Natural killer cell treated with Interleukin-12 subunit alpha and Interleukin-12 subunit beta and Interleukin-15 and Interleukin-18, amount 100 ng/mL, for 72 hours (primary cell): Measurements from ENCODE around the gene CNGA1. TPM values are rescaled to one million over a fixed set of nuclear protein-coding genes. Genes with fewer than 3 reads are reported as not detected.
A peak's percentile ranks its signal among the peaks of the same experiment; 100 is the strongest.

Experiments
- ATAC-seq, 2 donors: fragments of 150-1000 bp; cut with Tn5 transposase in 1 of 2; sonication (Bioruptor Pico), chemical (Tn5 transposase) in 1 of 2; 2 replicates each; pipeline ENCODE4 v1.10.0; 2021
- DNase-seq: peaks from one replicate; pipeline ENCODE4 v3.0.0; 2022; ENCODE audit warnings: low spot score
- H3K27ac Mint-ChIP-seq, 2 donors: 1 replicate in 1 of 2; 2 replicates in 1 of 2; pipeline ENCODE4 v1.8.0; 2022; ENCODE audit warnings: mixed read lengths in 2 of 2, mild to moderate bottlenecking in 1 of 2, moderate library complexity in 1 of 2
- H3K27me3 Mint-ChIP-seq, 2 donors: 1 replicate in 1 of 2; 2 replicates in 1 of 2; pipeline ENCODE4 v1.8.0; 2022; ENCODE audit warnings: mixed read lengths in 2 of 2
- H3K36me3 Mint-ChIP-seq: one replicate; pipeline ENCODE4 v1.8.0; 2022; ENCODE audit warnings: mixed read lengths
- H3K4me1 Mint-ChIP-seq, 2 donors: 1 replicate in 1 of 2; 2 replicates in 1 of 2; pipeline ENCODE4 v1.8.0; 2022; ENCODE audit warnings: low read depth in 2 of 2, mixed read lengths in 2 of 2, mild to moderate bottlenecking in 1 of 2
- H3K4me3 Mint-ChIP-seq: one replicate; pipeline ENCODE4 v1.8.0; 2022; ENCODE audit warnings: mixed read lengths
- H3K9me3 Mint-ChIP-seq: 2 replicates; pipeline ENCODE4 v1.8.0; 2022; ENCODE audit warnings: mixed read lengths
- total RNA-seq, 2 donors: library from RNA; stranded (reverse); gene quantifications; one replicate each; pipeline ENCODE4 v1.2.3, GENCODE V29; 2022

The CNGA1 gene
- total RNA-seq, 2 donors from 2014 or later: not detected

DNA sequence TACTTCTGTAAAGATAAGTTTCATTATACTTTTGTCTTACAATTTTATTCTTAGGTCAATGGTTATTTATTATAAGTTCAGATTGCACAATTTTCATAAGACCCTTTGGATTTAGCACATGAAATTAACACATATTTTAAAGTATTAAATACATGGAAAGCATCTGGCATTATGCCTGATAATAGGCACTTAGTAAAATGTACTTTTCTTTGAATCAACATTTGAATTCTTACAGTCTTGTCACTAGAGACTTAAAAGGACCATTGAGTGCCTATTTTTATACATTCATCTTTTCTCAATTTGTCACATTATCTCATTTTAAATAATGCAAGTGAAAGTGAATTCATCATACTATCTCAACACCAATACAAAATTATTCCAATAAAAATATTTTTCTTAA is 23.1 kb upstream of the CNGA1 start:
- Mint-ChIP-seq H3K9me3 (no peaks in the 10 kb centered on the region), H3K36me3 (no peaks in the 10 kb centered on the region), H3K27ac (no peak overlapping the region), H3K27me3 (peaks cover 38 to 41% of the 10 kb centered on the region in 2 donors), H3K4me1 (peaks cover 9% of the 10 kb centered on the region in 2 donors), H3K4me3 (no peak overlapping the region)
- DNase-seq (no peak), ATAC-seq (no peak)

DNA sequence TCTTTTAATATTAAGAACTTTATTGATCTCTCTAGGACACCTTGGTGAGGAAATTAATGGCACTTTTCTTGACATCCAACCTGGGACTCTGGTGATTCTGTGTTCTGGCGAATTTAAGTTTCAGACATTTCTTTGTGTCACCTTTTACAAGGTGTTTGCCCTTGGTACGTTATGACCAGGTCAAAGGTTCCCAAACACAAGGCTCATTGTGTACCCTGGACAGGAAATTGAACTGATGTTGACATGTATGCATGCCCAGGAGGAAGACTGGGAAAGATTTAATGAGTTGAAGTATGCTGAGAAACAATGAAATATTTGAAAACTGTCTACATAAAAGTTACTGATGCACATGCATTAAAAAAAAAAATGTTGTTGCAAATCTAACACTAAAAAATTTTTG is 22.2 kb upstream of the CNGA1 start:
- Mint-ChIP-seq H3K27me3 (peaks cover 38 to 40% of the 10 kb centered on the region in 2 donors), H3K4me1 (peaks cover 9 to 14% of the 10 kb centered on the region in 2 donors), H3K9me3 (no peaks in the 10 kb centered on the region), H3K27ac (no peak overlapping the region), H3K4me3 (no peak overlapping the region), H3K36me3 (no peaks in the 10 kb centered on the region)
- ATAC-seq (no peak), DNase-seq (no peak)

DNA sequence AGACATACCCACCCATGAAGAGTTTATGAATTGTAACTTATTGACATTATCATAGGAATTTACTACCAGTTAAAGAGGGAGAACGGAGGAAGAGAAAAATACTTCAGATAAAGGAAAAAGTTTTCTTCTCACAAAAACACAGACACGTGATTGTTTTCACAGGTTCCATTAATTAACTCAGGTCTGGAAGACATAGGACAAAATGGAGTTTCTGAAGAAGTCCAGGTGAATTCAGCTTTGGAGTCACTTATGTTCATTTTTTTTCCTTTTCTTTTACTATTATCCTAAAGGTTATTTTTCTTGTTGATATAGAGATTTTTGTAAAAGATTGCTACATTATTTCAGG is 20.6 kb upstream of the CNGA1 start:
- no peaks in the 10 kb centered on the region for H3K9me3 Mint-ChIP-seq
- peaks cover 4 to 6% of the 10 kb centered on the region in 2 donors for H3K4me1 Mint-ChIP-seq
- no peaks in the 10 kb centered on the region for H3K36me3 Mint-ChIP-seq
- ATAC-seq (no peak), DNase-seq (no peak)
- H3K27me3 Mint-ChIP-seq: peaks cover 26 to 27% of the 10 kb centered on the region in 2 donors
- H3K27ac Mint-ChIP-seq: no peak overlapping the region
- no peak overlapping the region for H3K4me3 Mint-ChIP-seq

DNA sequence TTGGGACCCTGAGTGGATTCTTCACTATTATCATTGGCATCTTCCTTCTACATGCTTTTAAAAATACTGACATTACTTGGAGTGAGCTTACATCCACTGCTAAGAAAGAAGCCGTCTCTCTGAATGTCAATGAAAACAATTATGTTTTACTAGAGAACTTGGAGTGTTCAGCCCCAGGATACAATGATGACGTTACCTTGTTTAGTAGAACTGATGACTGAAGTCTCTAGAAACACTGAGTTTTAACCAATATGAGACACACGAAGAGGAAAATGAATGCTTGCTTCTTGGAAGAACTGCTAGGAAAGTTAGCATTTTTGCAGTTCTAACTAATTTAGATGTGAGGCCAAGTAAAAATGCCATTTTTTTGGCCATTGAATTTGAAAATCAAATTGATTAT is 19.5 kb upstream of the CNGA1 start:
- H3K4me1 Mint-ChIP-seq: peaks cover 4 to 6% of the 10 kb centered on the region in 2 donors
- no peaks in the 10 kb centered on the region for H3K36me3 Mint-ChIP-seq
- no peak for DNase-seq
- H3K27me3 Mint-ChIP-seq: peaks cover 19 to 21% of the 10 kb centered on the region in 2 donors
- ATAC-seq: no peak
- H3K4me3 Mint-ChIP-seq: no peak overlapping the region
- no peak overlapping the region for H3K27ac Mint-ChIP-seq
- H3K9me3 Mint-ChIP-seq: no peaks in the 10 kb centered on the region

DNA sequence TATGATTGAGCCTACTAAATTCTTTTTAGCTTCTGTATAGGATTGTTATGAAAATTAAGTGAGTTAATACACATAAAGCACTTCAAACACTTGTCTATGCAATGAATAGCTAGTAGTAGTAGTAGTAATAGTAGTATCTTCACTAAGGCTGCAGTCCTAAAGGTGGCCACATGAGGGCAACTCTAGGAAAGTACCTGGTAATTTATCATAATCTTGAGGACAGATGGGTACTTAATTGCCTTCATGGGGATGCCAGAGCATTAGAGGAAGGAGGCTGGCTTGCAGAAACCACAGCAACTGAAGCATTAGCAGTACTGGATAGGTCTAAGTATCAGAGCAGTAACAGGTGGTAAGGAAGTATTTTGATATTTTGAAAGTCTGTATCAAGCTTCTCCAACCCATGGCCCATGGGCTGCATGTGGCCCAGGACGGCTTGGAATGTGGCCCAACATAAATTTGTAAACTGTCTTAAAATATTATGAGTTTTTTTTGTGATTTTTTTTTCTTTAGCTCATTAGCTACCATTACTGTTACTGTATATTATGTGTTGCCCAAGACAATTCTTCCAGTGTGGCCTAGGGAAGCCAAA is 17.4 kb upstream of the CNGA1 start:
- DNase-seq: peak; percentile 71
- Mint-ChIP-seq H3K4me1 (peaks cover 4 to 6% of the 10 kb centered on the region in 2 donors), H3K27ac (no peak overlapping the region), H3K4me3 (no peak overlapping the region), H3K27me3 (peaks cover 14 to 20% of the 10 kb centered on the region in 2 donors), H3K9me3 (no peaks in the 10 kb centered on the region), H3K36me3 (no peaks in the 10 kb centered on the region)
- peak; percentile 73 to 75 for ATAC-seq

DNA sequence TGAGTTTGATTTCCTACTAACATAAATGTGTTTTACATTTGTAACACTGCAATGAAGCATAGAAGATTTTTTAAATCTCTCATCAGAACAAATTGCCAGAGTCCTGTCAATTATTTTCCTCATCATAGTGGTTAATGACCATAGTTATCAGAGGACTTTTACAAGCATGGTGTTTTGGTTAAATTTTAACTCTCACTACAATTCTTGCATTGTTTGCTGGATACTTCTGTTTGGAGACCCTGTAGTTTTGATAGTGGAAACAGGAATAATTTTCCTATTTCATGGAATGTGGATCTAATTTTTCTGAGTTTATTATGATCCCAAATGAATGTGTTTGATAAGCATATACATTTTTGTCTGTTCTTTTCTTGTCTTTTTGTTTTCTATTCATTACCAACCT is 16.9 kb upstream of the CNGA1 start:
- H3K36me3 Mint-ChIP-seq: no peaks in the 10 kb centered on the region
- H3K27me3 Mint-ChIP-seq: peaks cover 14 to 19% of the 10 kb centered on the region in 2 donors
- H3K4me3 Mint-ChIP-seq: no peak overlapping the region
- ATAC-seq (no peak), DNase-seq (no peak)
- H3K4me1 Mint-ChIP-seq: peaks cover 6 to 8% of the 10 kb centered on the region in 2 donors
- no peak overlapping the region for H3K27ac Mint-ChIP-seq
- no peaks in the 10 kb centered on the region for H3K9me3 Mint-ChIP-seq

DNA sequence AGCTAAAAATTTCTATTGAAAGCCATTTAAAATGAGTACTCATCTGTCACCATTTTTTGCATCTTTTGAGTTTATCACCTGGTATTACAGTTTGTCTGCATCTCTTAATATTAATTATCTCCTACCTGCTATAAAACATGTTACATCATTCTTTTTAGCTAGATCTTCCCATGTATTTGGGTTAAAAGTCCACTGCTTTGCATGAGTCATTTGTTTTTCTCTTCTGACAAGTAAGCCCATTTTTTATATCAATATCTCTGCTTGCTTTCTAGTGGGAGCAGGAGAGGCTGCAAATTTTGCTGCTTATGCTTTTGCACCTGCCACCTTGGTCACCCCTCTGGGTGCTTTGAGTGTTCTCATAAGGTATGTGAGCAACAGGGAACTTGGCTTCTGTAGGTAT is 16.2 kb upstream of the CNGA1 start:
- ATAC-seq (no peak), DNase-seq (no peak)
- peaks cover 21 to 24% of the 10 kb centered on the region in 2 donors for H3K27me3 Mint-ChIP-seq
- H3K9me3 Mint-ChIP-seq: no peaks in the 10 kb centered on the region
- peaks cover 6 to 10% of the 10 kb centered on the region in 2 donors for H3K4me1 Mint-ChIP-seq
- no peak overlapping the region for H3K4me3 Mint-ChIP-seq
- no peaks in the 10 kb centered on the region for H3K36me3 Mint-ChIP-seq
- H3K27ac Mint-ChIP-seq: no peak overlapping the region

DNA sequence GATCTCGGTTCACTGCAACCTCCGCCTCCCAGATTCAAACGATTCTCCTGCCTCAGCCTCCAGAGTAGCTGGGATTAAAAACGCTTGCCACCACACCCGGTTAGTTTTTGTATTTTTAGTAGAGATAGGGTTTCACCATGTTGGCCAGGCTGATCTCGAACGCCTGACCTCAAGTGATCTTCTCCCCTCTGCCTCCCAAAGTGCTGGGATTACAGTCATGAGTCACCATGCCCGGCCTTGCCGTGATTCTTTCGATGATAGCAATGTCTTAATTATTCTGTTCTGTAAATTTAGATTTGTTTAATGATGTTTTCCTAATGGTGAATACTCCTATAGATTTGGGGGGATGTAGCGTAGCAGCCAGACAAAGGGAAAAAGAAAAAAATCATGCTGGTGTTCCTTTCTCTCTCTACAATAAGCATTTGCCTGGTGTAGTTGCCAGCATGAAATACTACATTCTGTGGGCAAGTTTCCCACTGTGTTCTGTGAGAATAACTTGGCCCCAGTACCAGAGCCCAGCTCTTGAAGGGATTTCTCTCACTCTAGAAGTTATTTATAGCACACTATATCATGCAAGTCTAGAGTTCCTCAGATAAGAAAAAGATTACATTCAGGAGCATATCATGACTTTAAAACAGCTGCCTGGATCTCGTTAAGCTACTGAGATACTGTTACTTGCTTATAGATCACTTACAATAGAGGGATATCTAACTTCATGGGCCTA is 15.5 kb upstream of the CNGA1 start:
- Mint-ChIP-seq H3K4me1 (peaks cover 6 to 10% of the 10 kb centered on the region in 2 donors), H3K9me3 (no peaks in the 10 kb centered on the region), H3K27ac (no peak overlapping the region), H3K36me3 (no peaks in the 10 kb centered on the region), H3K4me3 (no peak overlapping the region), H3K27me3 (peaks cover 18 to 23% of the 10 kb centered on the region in 2 donors)
- no peak for ATAC-seq
- no peak for DNase-seq

DNA sequence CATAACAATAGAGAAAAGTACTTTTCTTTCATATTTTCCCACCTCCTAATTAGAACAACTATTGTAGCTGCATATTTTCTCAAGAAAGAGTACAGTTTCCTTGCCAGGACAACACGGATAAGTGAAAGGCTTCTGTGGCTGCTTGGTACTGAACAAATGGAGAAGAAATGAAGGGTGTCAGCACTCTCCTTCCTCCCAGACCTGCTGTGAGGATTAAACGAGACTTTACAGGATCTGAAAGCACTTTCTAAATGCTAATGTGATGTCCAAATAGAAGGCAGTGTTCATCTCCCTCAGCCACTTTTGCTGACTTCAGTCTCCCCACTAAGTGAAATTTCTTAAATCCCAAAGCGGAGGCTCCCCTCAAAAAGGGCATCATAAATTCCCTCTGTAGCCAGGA is 14.0 kb upstream of the CNGA1 start:
- Mint-ChIP-seq H3K9me3 (no peaks in the 10 kb centered on the region), H3K4me1 (peaks cover 6 to 10% of the 10 kb centered on the region in 2 donors), H3K27me3 (peaks cover 16 to 20% of the 10 kb centered on the region in 2 donors), H3K36me3 (no peaks in the 10 kb centered on the region), H3K27ac (no peak overlapping the region), H3K4me3 (no peak overlapping the region)
- ATAC-seq (no peak), DNase-seq (no peak)

DNA sequence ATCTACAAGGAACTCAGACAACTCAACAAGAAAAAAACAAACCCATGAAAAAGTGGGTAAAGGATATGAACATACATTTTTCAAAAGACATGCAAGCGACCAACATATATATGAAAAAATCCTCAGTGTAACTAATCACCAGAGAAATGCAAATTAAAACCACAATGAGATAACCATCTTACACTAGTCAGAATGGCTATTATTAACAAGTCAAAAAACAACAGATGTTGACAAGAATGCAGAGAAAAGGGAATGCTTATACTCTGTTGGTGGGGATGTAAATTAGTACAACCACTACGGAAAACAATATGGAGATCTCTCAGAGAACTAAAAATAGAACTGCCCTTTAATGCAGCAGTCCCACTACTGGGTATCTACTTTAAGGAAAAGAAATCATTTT is 12.2 kb upstream of the CNGA1 start:
- Mint-ChIP-seq H3K4me3 (no peak overlapping the region), H3K27ac (no peak overlapping the region), H3K27me3 (peaks cover 21 to 27% of the 10 kb centered on the region in 2 donors), H3K4me1 (peaks cover 2 to 7% of the 10 kb centered on the region in 2 donors), H3K36me3 (no peaks in the 10 kb centered on the region), H3K9me3 (no peaks in the 10 kb centered on the region)
- DNase-seq (no peak), ATAC-seq (no peak)

DNA sequence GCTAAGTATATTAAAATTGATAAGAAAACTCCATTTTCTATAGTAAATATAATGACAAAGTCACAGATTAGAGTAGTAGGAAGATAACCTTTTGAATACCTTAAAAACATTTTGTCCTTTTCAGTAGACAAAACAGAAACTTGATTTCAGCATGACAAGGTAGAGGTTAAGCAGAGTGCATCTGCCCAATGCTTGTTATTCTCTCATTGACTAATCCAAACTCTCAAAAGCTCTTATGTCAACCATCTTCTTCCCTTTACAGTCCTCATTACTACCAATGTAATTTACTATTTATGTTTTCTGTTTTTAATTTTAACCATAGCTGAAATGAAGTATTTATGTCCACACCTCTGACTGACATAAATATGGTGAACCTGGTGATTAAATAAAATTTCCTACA is 11.2 kb upstream of the CNGA1 start:
- no peak for ATAC-seq
- Mint-ChIP-seq H3K9me3 (no peaks in the 10 kb centered on the region), H3K4me1 (peaks cover 0 to 6% of the 10 kb centered on the region in 2 donors), H3K36me3 (no peaks in the 10 kb centered on the region), H3K4me3 (no peak overlapping the region), H3K27ac (no peak overlapping the region), H3K27me3 (peaks cover 21 to 24% of the 10 kb centered on the region in 2 donors)
- no peak for DNase-seq

DNA sequence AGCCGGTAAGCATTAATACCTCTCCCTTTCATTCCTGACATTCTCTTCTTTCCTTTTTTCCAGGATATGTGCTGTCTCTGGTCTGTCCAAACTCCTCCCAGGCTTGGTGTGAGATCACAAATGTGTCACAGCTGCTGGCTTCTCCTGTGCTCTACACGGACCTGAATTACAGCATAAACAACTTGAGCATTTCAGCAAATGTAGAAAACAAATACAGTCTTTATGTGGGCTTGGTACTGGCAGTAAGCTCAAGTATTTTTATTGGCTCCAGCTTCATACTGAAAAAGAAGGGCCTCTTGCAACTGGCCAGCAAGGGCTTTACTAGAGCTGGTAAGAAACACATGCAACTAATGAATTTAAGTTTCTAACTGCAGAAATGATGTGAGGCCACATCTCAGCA is 8.5 kb upstream of the CNGA1 start:
- H3K4me3 Mint-ChIP-seq: no peak overlapping the region
- peaks cover 28 to 31% of the 10 kb centered on the region in 2 donors for H3K27me3 Mint-ChIP-seq
- ATAC-seq: no peak

DNA sequence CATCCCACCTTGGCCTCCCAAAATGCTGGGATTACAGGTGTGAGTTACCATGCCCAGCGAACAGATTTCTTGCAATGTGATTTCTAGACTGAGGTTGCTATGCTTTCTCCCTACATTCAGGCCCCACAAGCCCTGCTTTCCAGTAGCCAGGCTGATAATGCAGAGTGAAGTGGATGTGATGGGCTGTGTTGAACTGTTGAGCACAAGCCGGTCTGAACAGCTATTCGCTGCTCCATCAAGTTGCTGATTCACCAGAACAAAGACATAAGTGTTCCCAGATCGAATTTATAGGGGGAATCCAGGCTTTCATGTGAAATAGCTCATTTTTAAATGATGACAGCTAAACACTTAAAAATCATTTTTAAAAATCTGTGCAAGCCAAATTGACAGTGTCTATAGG is 8.0 kb upstream of the CNGA1 start:
- DNase-seq (no peak), ATAC-seq (no peak)
- no peaks in the 10 kb centered on the region for H3K36me3 Mint-ChIP-seq
- H3K27me3 Mint-ChIP-seq: peaks cover 30 to 31% of the 10 kb centered on the region in 2 donors
- H3K27ac Mint-ChIP-seq: no peak overlapping the region
- H3K4me3 Mint-ChIP-seq: no peak overlapping the region
- peaks cover 0 to 8% of the 10 kb centered on the region in 2 donors for H3K4me1 Mint-ChIP-seq
- H3K9me3 Mint-ChIP-seq: no peaks in the 10 kb centered on the region

More for the DNA sequence above, 8.5 kb upstream of the CNGA1 start:
- Mint-ChIP-seq H3K36me3 (no peaks in the 10 kb centered on the region), H3K27ac (no peak overlapping the region), H3K4me1 (peaks cover 0 to 8% of the 10 kb centered on the region in 2 donors), H3K9me3 (no peaks in the 10 kb centered on the region)
- DNase-seq: no peak

DNA sequence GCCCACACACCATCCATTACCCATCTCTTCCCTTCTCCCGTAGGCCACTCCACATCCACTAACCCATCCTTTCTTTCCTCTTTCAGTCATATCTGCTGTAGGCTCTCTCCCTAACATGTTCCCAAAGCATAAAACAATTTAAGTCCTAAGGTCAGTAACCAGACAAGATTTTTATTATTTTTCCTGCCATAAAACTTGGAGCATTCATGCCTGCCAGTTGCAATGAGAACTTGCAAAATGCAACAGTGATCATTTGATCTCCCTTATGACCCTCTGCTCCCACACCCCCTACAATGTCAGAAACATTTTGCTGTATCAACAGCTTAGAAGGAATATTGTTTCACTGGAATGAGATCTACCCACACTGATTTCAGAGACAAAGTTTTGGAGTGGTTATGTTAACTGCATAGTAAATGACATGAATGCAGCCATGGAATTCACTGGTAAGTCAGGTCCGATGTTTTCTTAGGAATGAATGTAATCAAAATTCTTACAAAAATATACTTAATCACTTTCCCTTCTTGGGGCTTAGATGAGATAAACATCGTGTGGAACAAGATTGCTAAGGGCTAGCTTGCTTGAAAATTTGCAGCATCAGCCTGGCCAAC is 5.8 kb upstream of the CNGA1 start:
- ATAC-seq (no peak), DNase-seq (no peak)
- peaks cover 0 to 2% of the 10 kb centered on the region in 2 donors for H3K4me1 Mint-ChIP-seq
- H3K36me3 Mint-ChIP-seq: no peaks in the 10 kb centered on the region
- H3K4me3 Mint-ChIP-seq: no peak overlapping the region
- no peaks in the 10 kb centered on the region for H3K9me3 Mint-ChIP-seq
- H3K27ac Mint-ChIP-seq: no peak overlapping the region
- H3K27me3 Mint-ChIP-seq: peaks cover 24 to 26% of the 10 kb centered on the region in 2 donors
